Kidney capillary endothelial cell (primary cell): Measurements from ENCODE around the gene HECTD4.
"Not testable (repeated sequence)": the region's sequence is repeated elsewhere in the genome, so short reads cannot be mapped to it uniquely, and the experiment has no call there.

Experiments
- DNase-seq: peaks from one replicate; pipeline ENCODE4 v3.0.0-alpha.2; 2018; ENCODE audit warnings: low spot score

HECTD4 gene

DNA sequence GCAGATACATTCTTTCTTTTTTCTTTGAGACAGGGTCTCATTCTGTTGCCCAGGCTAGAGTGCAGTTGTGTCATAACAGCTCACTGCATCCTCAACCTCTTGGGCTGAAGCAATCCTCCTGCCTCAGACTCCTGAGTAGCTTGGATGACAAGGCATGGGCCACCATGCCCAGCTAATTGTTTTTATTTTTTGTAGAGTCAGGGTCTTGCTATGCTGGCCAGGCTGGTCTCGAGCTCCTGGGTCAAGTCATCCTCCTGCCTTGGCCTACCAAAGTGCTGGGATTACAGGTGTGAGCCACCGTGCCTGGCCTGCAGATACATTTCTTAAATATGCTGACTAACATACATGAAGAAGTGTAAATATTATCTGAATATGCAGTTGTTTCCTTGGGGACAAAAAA, 115.8 kb downstream of the HECTD4 start:
- no peak for DNase-seq

DNA sequence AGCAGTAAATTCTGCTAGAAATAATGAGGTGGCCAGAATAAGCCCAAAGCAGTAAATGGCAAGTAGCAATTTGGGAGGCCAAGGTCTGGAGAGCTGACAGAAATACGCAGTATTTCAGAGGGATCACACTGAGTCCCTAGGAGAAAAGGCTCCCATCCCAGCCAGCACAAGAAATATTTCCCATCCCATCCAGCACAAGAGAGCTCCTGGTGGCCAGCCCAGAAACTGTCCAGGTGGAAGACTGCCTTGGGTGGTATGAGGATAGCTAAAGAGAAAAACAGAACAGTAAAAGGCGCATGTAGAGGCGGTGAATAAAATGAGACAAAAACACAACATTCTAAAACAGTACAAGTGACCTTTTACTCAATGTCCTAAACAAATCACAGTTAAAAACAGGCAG, 120.7 kb downstream of the HECTD4 start:
- no peak for DNase-seq

DNA sequence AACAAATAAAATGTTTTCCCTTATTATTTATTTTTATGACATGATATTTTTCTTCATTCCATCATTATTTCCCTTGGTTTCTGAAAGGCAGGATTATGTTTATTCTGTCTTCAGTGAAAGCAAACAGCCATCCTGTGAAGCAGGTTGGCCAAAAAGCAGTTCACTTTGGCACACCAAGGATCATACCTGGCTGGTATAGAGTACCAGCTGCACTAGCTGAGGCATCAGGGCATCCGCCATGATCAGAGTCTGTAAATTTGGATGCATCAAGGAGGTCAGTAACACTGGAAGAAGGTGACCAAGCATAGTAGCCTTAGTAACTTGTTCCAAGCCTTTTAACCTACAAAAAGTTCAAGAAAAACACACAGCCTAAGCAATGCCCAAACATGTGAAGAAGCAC, 123.3 kb downstream of the HECTD4 start:
- no peak for DNase-seq

DNA sequence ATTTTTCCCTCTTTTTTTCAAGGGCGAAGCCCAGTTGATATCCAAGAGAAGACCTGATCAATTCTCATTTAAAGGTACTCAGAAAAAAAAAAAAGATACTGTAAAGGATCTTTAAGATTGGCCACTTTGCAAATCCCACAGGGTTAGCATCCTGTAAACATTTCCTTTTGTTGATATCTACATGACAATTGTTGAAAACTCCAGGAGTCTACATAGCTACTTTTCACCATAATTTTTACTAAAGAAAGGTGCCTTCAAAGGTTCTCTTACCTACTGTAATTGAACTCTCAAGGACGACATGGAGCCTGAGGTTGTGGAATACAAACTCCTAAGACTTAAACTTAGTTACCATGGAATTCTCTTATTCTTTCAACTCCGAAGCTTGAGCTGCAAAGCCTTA, 125.5 kb downstream of the HECTD4 start:
- no peak for DNase-seq

DNA sequence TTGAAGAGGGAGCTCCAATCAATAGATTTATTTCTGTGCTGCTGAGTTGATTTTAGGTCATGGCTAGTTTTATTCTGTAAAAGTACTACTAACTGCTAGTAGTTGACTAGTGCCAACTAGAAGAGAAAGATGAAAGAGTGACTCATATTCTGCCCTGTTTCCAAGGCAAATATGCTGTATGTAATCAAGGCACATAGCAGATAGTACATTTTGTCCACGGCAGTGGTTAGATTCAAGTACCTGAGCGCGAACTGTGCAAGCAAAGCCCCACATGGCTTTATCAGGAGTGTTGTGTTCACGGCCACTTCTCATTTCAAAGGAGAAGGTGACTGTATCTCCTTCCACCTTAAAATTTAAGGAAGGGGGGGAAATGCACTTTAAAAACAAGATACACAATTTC, 130.0 kb downstream of the HECTD4 start:
- no peak for DNase-seq

DNA sequence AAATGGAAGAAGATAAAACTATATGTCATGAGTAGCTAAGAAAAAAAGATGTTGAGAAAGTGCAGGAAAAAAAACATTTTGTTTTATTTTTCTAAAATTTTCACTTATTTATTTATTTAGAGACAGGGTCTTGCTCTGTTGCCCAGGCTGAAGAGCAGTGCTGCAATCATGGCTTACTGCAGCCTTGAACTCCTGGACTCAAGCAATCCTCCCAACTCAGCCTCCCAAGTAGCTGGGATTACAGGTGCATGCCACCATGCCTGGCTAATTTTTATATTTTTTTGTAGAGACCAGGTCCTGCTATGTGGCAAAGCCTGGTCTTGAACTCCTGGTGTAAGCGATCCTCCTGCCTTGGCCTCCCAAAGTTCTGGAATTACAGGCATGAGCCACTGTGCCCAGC, 137.3 kb downstream of the HECTD4 start:
- DNase-seq: not testable (repeated sequence)

DNA sequence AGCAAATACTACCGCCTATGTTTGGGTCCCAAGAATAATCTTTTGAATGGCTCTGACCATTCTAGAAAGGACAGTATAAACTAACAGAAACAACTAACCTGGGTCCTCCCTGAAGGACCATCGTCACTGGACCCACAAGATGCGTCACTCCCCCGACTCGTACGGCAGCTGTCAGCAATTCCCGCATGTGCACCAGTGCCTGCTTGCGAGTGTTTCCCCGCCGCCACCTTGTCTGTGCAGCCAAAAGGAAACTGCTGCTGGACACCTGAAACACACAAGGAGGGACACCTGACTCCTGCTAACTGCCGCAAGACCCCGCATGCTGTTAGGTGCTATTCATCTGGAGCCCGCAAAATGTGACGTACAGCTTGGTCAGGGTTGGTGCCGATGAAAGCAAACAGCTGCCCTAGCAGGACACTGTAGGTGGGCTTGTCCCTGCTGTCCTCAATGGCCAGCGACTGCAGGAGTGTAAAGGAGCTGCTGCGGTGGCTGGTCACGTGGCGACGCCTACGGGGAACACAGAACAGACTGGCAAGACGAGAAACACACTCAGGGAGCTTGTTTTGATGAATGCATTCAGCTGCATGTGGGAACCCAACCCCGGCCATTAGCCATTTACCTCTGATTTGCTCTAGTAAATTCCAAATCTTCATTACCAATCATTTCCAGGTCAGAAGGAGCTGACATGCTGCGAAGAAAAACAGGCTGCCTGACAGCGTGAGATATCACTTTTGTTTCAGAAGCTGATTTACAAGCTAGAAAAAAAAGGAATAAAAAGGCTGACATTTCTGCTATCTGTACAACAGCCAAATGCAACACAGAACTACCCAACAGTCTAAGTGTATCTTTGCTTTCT, 138.7 kb downstream of the HECTD4 start:
- no peak for DNase-seq

DNA sequence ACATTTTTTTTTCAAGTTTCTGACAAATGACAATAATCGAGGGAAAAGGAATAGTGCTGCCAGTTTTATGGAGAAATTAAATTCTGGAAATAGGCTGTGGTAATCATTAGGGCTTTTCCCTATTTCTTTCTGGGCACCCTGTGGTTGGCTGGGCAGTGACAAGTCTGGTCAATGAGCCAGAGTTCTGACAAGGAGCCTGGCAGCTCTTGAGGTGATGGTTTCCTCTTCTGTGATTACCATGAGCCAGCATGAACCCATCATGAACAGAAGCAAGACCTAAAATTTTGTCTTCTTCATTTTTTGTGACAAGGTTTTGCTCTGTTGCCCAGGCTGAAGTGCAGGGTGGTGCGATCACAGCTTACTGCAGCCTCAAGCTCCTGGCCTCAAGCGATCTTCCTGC, 141.1 kb downstream of the HECTD4 start:
- no peak for DNase-seq

DNA sequence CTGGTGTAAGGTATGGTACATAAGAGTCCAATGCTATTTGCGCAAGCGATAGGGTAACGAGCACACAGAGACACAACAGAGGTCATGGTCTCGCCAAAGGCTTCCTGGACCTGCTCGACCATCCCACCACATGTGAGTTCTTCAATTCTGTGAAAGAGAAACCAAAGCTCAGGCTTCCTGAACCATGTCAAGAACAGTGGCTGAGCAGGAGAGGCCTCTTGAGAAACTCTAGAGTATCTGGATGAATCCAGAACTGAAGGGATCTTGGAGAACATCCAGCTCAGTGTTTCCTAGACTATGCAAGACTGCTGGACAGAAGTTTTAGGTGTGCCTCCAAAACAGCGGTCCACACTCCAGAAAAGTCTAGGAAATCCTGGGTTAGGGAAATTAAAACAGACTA, 142.3 kb downstream of the HECTD4 start:
- no peak for DNase-seq

DNA sequence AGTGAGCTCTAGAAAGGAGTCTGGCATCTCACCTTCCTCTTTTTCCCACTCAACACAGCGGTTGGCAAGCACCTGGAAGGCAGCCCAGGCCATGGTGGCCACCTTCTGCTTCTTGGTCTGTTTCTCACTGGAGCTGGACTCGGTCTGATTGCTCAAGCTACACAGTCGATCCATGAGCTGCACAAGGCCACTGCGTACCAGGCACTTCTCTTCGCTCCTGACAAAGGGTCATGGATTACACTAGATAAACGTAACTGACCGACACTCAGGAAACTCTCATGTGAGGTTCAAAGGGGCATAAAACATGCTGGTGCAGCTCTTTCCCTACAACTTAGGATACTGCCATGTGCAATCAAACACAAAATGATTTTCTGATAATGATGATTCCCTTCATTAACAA, 143.2 kb downstream of the HECTD4 start:
- no peak for DNase-seq

DNA sequence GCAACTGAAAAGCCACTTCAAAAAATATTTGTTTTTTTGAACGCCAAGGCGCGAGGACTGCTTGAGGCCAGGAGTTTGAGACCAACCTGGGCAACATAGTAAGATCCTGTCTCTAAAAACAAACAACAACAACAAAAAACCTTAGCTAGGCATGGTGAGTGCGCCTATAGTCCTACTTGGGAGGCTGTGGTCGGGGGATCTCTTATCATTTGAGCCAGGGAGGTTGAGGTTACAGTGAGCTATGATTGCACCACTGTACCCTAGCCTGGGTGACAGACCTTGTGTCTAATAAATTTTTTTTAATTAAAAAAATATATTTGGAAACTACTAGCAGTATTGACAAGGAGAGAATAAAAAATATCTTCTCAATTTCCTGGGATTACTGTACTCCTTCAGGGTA, 143.8 kb downstream of the HECTD4 start:
- DNase-seq: no peak

DNA sequence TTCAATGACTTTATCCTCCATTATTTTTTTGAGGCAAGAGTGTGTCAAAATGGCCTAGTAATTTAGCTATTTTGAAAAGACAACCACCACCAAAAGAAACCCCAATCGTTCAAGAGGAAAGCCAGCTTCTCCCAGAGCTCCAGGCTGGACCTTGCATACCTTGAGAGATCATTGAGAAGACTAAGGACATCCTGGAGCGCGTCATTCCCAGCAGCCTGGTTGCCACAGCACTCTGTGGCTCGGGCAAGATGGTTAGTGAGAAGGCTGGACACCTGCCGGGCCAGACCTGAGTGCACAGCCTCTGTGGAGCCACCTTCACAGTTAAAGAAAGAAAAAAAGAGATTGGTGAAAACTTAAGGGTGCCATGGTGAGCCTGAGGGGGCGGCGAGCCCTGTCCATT, 145.4 kb downstream of the HECTD4 start:
- DNase-seq: no peak

DNA sequence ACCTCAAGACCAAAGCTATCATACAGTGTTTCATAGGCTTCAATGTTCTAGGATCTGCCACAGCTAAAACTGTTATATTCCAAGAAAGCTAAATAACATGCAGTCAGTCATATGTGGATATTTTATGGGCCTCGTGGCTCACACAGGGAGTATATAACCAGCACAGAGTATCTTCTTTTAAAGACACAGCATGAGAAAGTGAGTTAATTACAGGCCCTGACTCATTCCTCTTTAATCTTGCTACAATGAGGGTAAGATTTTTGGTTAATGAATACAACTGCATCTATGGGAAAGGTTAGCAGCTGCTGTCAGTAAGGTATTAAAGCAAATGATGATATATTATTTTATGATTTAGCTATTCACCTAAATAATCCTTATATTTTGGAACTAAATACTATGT, 145.8 kb downstream of the HECTD4 start:
- DNase-seq: no peak

DNA sequence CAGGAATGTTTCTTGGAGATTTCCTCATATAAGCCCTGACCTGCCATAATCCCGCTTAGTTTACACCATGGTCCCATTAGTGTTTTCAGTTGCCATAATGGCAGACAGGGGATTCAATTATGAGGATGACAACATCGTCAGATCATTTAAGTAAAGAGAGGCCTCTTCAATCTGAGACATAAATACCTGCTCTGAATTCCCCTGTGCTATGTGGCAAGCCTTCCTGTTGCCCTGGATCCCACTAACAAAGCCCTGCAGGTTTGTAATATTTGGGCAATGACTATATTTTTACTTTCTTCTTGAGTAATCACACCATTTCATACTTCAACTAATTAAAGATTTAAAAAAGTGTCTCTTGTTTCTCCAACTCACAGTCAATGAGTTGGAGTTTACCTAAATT, 147.9 kb downstream of the HECTD4 start:
- no peak for DNase-seq

DNA sequence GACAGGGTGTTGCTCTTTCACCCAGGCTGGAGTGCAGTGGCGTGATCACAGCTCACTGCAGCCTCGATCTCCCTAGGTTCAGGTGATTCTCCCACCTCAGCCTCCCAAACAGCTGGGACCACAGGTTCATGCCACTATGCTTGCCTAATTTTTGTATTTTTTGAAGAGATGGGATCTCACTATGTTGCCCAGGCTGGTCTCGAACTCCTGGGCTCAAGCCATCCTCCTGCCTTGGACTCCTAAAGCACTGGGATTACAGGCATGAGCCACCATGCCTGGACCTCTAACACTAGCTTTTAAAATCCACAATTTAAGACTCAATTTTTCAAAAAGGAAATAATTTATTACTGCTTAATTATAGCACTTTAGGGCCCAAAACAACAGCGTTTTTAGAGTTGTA, 149.0 kb downstream of the HECTD4 start:
- no peak for DNase-seq

DNA sequence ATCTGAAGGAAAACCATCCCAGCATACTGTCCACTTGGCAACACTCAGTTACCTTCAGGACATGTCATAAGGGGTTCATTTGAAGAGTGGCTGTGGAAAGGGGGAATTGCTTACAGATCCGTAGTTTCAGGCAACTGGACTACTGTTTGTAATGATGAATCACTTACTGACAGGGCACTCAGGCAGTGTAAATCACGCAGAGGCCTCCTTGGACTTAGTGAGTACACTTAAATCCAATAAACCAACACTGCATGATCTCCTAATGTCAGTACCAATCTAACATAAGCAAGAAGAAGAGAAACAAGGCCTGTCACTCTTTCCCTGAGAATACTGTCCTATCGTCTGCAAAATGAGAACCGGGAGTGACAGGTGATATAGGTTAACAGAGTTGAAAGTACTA, 152.1 kb downstream of the HECTD4 start:
- DNase-seq: no peak

DNA sequence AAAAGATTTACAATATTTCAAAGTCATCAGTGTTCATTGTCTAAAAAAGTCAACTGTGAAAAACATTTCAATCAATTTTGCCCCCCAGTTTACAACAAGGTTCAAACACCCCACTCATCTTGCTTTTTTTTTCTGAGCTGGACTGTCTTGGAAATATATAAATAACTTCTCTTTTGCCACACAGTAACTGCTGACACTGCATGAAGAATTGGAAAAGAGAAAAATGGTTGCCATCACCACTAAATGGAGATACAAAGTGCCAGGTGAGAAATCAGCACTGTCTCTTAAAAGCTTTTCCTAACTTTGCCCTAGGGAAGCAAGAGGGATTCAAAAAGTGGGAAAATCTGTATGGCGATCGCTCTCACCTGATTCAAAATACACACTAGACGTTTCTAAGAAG, 155.5 kb downstream of the HECTD4 start:
- DNase-seq: no peak

DNA sequence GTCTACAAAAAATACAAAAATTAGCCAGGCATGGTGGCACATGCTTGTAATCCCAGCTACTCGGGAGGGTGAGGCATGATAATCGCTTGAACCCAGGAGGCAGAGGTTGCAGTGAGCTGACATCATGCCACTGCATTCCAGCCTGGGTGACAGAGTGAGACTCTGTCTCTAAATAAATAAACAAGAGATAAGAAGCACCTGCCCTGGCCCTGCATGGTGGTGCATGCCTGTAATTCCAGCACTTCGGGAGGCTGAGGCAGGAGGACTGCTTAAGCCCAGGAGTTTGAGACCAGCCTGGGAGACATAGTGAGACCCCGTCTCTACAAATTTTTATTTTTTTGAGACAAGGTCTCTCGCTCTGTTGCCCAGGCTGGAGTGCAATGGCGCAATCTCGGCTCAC, 161.6 kb downstream of the HECTD4 start:
- DNase-seq: not testable (repeated sequence)

DNA sequence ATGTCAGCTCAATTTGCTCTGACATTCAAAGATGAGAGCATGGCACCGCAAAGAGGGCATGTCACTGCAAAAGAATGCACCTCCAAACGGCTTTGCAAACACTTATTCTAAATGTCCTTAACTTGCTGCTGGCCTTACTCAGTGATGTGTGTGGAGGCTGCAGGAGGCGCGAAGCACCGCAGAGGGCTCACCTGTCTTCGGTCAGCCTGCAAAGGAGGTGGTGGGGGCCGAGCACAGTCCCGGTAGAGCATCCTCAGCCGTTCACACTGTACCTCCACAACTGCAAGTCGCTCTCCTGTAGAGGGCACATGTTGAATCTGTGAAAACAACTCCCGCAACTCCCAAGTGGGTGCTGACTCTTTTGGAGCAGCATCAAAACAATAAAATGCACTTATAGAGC, 163.0 kb downstream of the HECTD4 start:
- no peak for DNase-seq

DNA sequence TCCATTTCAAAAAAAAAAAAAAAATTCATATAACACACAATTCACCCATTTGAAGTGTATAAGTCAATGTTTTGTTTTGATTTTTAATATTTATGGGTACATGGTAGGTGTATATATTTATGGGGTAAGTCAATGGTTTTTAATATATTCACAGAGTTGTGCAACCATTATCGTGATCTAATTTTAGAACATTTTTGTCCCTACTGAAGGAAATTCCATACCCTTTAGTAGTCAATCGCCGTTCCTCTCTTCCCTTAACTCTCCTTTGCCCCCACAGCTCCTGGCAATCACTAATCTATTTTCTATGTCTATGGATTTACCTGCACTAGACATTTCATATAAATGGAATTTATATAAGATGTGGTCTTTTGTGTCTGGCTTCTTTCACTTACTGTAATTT, 164.1 kb downstream of the HECTD4 start:
- DNase-seq: no peak

DNA sequence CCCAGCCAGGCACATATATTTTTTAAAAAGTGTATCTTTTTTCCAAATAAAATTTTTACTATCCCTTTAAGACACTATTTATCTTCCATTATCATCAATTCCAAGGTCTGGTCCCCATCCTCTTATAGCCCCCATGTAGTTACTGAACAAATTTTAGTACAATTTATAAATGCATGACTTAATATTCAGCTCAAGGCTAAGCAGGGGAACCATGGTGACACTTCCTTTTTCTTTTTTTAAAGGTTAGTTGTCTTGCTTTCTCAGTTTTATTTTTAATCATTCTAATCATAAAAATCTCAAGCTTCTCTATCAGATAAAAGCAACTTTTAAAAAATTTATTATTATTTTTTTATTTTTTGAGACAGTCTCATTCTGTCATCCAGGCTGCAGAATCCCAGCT, 164.6 kb downstream of the HECTD4 start:
- no peak for DNase-seq

DNA sequence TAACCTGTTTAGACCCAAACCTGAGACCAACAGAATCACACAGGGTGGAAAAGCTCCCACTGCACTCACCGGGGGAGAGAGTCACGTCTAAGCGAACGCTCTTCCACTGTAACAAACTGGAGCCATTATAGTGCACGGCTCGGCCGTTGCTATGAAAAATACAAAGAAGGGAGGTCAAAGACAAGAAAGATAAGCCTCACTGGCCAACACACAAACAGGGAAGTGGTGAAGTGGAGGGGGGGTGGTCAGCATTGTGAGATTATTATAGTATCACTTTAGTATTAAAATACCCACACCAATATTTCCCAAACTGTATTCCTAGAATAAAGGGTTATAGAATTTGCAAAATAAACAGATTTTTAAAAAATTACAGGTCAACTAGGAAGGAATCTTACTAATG, 166.0 kb downstream of the HECTD4 start:
- DNase-seq: no peak

DNA sequence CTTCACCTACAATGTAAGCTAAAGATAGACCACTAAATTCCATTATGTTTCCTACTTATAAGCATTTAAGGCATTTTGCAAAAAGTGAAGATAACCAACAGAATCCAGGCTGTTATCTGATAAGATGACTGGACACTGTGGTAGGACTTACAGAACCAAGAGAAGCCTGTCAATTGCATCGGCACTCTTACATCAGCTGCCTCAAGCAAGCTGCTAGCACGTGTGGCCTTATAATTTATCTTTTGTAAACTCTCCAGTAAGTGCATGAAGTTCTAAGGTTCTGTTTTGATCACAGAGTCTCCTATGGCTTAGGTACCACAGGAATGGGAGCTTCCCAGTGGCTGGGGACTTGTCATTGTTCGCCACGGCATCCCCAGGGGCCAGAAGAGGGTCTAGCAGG, 168.2 kb downstream of the HECTD4 start:
- no peak for DNase-seq

DNA sequence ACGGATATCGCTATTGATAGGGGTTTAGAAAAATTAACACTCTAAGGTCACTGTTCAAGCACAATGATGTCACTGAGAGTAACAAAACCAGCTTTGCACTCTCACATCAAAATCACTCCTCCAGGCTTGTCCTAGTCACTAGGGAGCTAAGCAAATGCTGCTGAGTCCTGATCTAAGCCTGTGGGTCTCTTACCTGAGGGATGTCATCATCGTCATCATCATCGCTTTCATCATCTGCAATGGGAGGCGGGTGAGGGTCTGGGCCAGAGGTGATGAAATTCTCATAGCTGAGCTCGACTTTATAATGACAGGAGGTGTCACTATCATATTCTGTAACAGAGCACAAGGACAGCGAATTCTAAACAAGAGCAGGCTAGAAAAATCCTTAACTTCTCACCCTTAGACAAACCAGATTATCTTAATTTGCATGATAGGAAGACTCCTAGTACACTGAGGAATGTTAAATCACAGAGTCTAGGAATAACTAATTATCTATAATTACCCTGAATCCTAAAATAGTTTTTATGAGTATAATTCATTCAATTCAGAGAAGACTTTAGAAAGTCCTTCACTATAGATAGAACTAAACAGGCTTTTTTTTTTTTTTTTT, 173.8 kb downstream of the HECTD4 start:
- no peak for DNase-seq
